Body of pancreas (tissue), 4 donors: ENCODE measurements around the gene EDIL3.

Source experiments
- CTCF ChIP-seq, 7 experiments: fragments of 450-650 bp in 4 of 7; fragments of 200-600 bp in 3 of 7; sonication (generic) in 3 of 7; IDR thresholded peaks; one replicate each; pipeline ENCODE4 v1.5.1; 2016 to 2019; ENCODE audit warnings: antibody characterized with exemption in 7 of 7
- POLR2A ChIP-seq, 3 donors: fragments of 450-650 bp; IDR thresholded peaks; one replicate each; pipeline ENCODE4 v1.6.1; 2016; ENCODE audit warnings: antibody characterized with exemption in 3 of 3, mild to moderate bottlenecking in 2 of 3

- TF ChIP-seq POLR2A (IDR thresholded peaks at IDR 0.05), result no peak
- no peak for TF ChIP-seq CTCF (IDR thresholded peaks at IDR 0.05)
Measured at GRCh38 chr5:84239494-84239893, 145.2 kb downstream of the EDIL3 start.
